ENCODE results near the gene SAP30L.

Gene SAP30L

GRCh38 chr5:154503698-154504039 lies 57.9 kb downstream of the SAP30L start:
- H3K9me3 Mint-ChIP-seq, result no peaks in the 10 kb centered on the region
- intact Hi-C loops (cut with micrococcal nuclease), result no loop called here
- H3K4me1 Mint-ChIP-seq (ENCODE audit: low read depth), result no peaks in the 10 kb centered on the region
- H3K4me3 Mint-ChIP-seq, result no peak overlapping the region
- peaks cover 22% of the 10 kb centered on the region for H3K27me3 Mint-ChIP-seq
- H3K27ac Mint-ChIP-seq, result no peak overlapping the region
- H3K36me3 Mint-ChIP-seq (ENCODE audit: low read depth), result no peaks in the 10 kb centered on the region

DNA sequence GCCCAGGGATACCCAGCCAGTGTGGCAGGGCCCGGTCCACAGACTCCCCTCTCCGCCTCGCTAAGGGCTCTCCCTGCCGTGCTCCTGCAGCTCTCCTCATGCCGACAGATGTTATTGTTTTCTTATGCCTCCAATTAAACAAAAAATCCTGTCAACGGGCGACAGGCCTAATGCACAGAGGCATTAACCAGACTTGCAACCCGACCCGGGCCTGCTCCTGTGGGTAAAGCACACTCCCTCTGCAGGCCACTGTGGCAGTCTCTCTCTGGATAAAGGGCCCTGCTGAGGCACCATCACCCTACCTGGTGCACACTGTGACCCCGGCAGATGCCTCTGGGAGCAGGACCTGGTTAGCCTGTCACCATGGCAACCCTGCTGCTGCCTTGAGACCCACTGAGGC lies 59.8 kb downstream of the SAP30L start:
- H3K27me3 Mint-ChIP-seq, result peaks cover 20% of the 10 kb centered on the region
- no peak overlapping the region for H3K27ac Mint-ChIP-seq
- no peaks in the 10 kb centered on the region for H3K36me3 Mint-ChIP-seq (ENCODE audit: low read depth)
- H3K9me3 Mint-ChIP-seq, result no peaks in the 10 kb centered on the region
- H3K4me3 Mint-ChIP-seq, result no peak overlapping the region
- intact Hi-C loops (cut with micrococcal nuclease), result no loop called here
- H3K4me1 Mint-ChIP-seq (ENCODE audit: low read depth), result no peaks in the 10 kb centered on the region

GRCh38 chr5:154506049-154506715 lies 60.4 kb downstream of the SAP30L start:
- H3K27ac Mint-ChIP-seq, result no peak overlapping the region
- H3K36me3 Mint-ChIP-seq (ENCODE audit: low read depth), result no peaks in the 10 kb centered on the region
- no peaks in the 10 kb centered on the region for H3K9me3 Mint-ChIP-seq
- H3K4me1 Mint-ChIP-seq (ENCODE audit: low read depth), result no peaks in the 10 kb centered on the region
- no peak overlapping the region for H3K4me3 Mint-ChIP-seq
- H3K27me3 Mint-ChIP-seq, result peaks cover 20% of the 10 kb centered on the region
- intact Hi-C loops (cut with micrococcal nuclease), result no loop called here

DNA sequence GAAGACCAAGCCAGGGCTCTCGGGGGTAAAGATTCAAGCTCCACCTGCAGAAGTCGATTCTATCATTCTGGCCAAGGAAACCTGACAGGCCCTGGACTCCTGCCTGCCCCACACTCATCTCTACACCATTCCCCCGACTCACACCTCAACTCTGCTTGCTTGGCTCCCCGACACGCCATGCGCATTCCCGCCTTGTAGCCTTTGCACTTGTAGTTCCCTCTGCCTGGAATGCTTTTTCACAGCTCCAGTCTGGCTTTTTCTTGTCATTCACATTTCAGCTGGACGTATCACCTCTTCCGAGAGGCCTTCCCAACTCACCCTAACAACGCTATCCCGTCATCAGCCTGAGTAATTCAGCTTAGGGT lies 60.9 kb downstream of the SAP30L start:
- H3K27me3 Mint-ChIP-seq, result peaks cover 16% of the 10 kb centered on the region
- intact Hi-C loops (cut with micrococcal nuclease), result no loop called here
- H3K9me3 Mint-ChIP-seq, result no peaks in the 10 kb centered on the region
- no peaks in the 10 kb centered on the region for H3K4me1 Mint-ChIP-seq (ENCODE audit: low read depth)
- H3K4me3 Mint-ChIP-seq, result no peak overlapping the region
- H3K27ac Mint-ChIP-seq, result no peak overlapping the region
- no peaks in the 10 kb centered on the region for H3K36me3 Mint-ChIP-seq (ENCODE audit: low read depth)

DNA sequence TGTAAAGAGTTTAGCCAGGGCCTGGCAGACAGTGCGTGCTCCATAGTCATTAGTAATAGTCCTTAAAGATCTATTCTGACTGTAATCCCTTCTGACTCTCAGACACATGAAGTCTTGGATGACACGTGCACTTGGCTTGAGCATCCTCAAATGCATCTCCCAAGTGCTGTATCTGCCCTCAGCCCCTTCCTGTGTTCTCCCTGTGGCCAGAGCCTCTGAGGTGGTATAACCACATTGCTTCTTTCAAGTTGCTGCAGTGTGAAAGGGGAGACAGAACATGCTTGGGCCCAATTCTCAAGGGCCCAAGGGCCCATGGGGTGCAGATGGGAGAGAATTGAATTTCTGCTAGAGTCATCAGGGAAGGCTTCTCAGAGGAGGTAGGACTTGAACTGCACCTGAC lies 62.3 kb downstream of the SAP30L start:
- peaks cover 9% of the 10 kb centered on the region for H3K27me3 Mint-ChIP-seq
- no peak overlapping the region for H3K27ac Mint-ChIP-seq
- intact Hi-C loops (cut with micrococcal nuclease), result no loop called here
- H3K9me3 Mint-ChIP-seq, result no peaks in the 10 kb centered on the region
- H3K4me3 Mint-ChIP-seq, result no peak overlapping the region
- no peaks in the 10 kb centered on the region for H3K4me1 Mint-ChIP-seq (ENCODE audit: low read depth)
- no peaks in the 10 kb centered on the region for H3K36me3 Mint-ChIP-seq (ENCODE audit: low read depth)

DNA sequence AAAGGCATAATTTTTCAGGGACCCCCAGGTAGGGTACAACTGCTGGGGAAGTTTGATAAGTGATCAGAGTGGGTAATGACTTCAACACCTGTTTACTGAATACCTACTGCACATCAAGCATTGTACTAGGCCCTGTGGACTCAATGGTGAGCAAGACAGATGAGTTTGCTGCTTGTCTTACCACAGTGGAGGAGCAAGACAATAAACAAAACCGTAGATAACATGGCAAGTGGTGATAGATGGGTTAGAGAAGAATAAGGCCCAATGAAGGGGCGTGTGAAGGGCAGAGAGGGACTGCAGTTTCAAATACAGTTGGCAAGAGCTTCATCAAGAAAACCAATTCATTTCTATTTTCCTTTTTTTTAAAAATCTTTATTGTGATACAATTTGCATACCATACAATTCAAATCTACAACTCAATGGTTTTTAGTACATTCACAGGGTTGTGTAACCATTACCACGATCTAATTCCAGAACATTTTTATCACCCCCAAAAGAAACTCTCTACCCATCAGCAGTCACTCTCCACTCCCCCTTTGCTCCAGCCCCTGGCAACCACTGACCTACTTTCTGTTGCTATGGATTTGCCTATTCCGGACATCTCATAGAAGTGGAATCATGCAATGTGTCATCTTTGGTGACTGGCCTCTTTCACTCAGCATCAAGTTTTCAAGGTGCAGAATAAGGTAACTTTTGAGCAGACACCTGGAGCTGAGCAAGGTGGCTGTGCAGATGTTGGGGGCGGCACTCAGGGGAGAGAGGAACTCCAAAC lies 64.2 kb downstream of the SAP30L start:
- Mint-ChIP-seq H3K9me3 (no peaks in the 10 kb centered on the region), H3K4me3 (no peak overlapping the region), H3K36me3 (ENCODE audit: low read depth) (no peaks in the 10 kb centered on the region), H3K27me3 (peaks cover 21% of the 10 kb centered on the region), H3K4me1 (ENCODE audit: low read depth) (peaks cover 7% of the 10 kb centered on the region), H3K27ac (no peak overlapping the region)
- intact Hi-C loops (cut with micrococcal nuclease), result no loop called here
